HEK293 (cell line): Measurements from ENCODE around the gene LTBP1.

Experiments used
- CTCF ChIA-PET: fragments of 350-600 bp; formaldehyde crosslinking; extraction: SDS; loops from one replicate; lab custom pipeline; 2021; ENCODE audit warnings: antibody characterized with exemption; lab: Yijun Ruan, JAX
- POLR2A ChIA-PET: fragments of 300-600 bp; formaldehyde crosslinking; extraction: SDS; loops from one replicate; lab custom pipeline; 2020; ENCODE audit warnings: antibody characterized with exemption, inconsistent platforms; lab: Yijun Ruan, JAX
- H3K27ac ChIP-seq: fragments of 200-500 bp; sonication (Bioruptor generic); 2 replicates; pipeline ENCODE4 v1.5.1; 2014; ENCODE audit warnings: low read depth, low read length, control low read depth, inconsistent platforms; ENCODE audit errors: extremely low read depth
- H3K36me3 ChIP-seq, 2 experiments: fragments of 200-500 bp in 1 of 2; sonication (Bioruptor generic) in 1 of 2; 1 replicate in 1 of 2; 2 replicates in 1 of 2; pipeline ENCODE4 v1.5.1; 2014 to 2017; ENCODE audit warnings: inconsistent platforms in 2 of 2, low read length in 2 of 2; ENCODE audit not compliant: control insufficient read depth in 2 of 2, insufficient read depth in 1 of 2
- H3K4me1 ChIP-seq: fragments of 200-500 bp; sonication (Bioruptor generic); 2 replicates; pipeline ENCODE4 v1.5.1; 2014; ENCODE audit warnings: mild to moderate bottlenecking, low read length, inconsistent platforms; ENCODE audit not compliant: control insufficient read depth, insufficient read depth
- H3K4me3 ChIP-seq: 2 replicates; pipeline ENCODE4 v1.5.1; 2011; ENCODE audit warnings: low read depth, mild to moderate bottlenecking, control low read depth, low read length, moderate library complexity
- H3K9me3 ChIP-seq: fragments of 200-500 bp; sonication (Bioruptor generic); 2 replicates; pipeline ENCODE4 v1.5.1; 2014; ENCODE audit warnings: low read depth, low read length, inconsistent platforms; ENCODE audit not compliant: control insufficient read depth, insufficient read depth
- CTCF ChIP-seq: fragments of 450-650 bp; formaldehyde crosslinking; IDR thresholded peaks from 2 replicates; pipeline ENCODE4 v1.5.1; 2016; ENCODE audit warnings: missing biosample characterization, missing genetic modification characterization
- HOXA7 ChIP-seq: sonication (generic); formaldehyde crosslinking; IDR thresholded peaks from 2 replicates; pipeline ENCODE4 v1.8.1; 2022; ENCODE audit warnings: missing genetic modification reagents, borderline replicate concordance
- HOXC10 ChIP-seq: sonication (generic); formaldehyde crosslinking; IDR thresholded peaks from 2 replicates; pipeline ENCODE4 v1.8.1; 2023; ENCODE audit warnings: mild to moderate bottlenecking, missing genetic modification reagents
- KLF7 ChIP-seq: fragments of 450-650 bp; formaldehyde crosslinking; IDR thresholded peaks from 2 replicates; pipeline ENCODE4 v1.5.1; 2016; ENCODE audit warnings: missing biosample characterization, missing genetic modification characterization, borderline replicate concordance
- SP2 ChIP-seq: fragments of 450-650 bp; formaldehyde crosslinking; IDR thresholded peaks from 2 replicates; pipeline ENCODE4 v1.5.1; 2016; ENCODE audit warnings: missing biosample characterization, missing genetic modification characterization
- TSHZ1 ChIP-seq: fragments of 450-650 bp; formaldehyde crosslinking; IDR thresholded peaks from 2 replicates; pipeline ENCODE4 v1.5.1; 2016; ENCODE audit warnings: missing biosample characterization, missing genetic modification characterization, borderline replicate concordance
- ZBTB44 ChIP-seq: fragments of 450-650 bp; IDR thresholded peaks from 2 replicates; pipeline ENCODE4 v1.5.1; 2018; ENCODE audit warnings: missing biosample characterization, mild to moderate bottlenecking, missing genetic modification characterization
- ZNF132 ChIP-seq: fragments of 450-650 bp; formaldehyde crosslinking; IDR thresholded peaks from 2 replicates; pipeline ENCODE4 v1.5.1; 2017; ENCODE audit warnings: missing biosample characterization, missing genetic modification characterization, borderline replicate concordance
- ZNF335 ChIP-seq: fragments of 450-650 bp; formaldehyde crosslinking; conservative IDR thresholded peaks from 2 replicates; pipeline ENCODE4 v1.5.1; 2016; ENCODE audit warnings: missing biosample characterization, missing genetic modification characterization
- ZNF366 ChIP-seq: fragments of 450-650 bp; formaldehyde crosslinking; conservative IDR thresholded peaks from 2 replicates; pipeline ENCODE4 v1.5.1; 2016; ENCODE audit warnings: missing biosample characterization, missing genetic modification characterization
- ZNF513 ChIP-seq: fragments of 450-650 bp; IDR thresholded peaks from 2 replicates; pipeline ENCODE4 v1.5.1; 2018; ENCODE audit warnings: missing biosample characterization, missing genetic modification characterization
- ZNF514 ChIP-seq: fragments of 450-650 bp; formaldehyde crosslinking; IDR thresholded peaks from 2 replicates; pipeline ENCODE4 v1.5.1; 2016; ENCODE audit warnings: missing biosample characterization, missing genetic modification characterization
- ZNF518A ChIP-seq: fragments of 450-650 bp; formaldehyde crosslinking; conservative IDR thresholded peaks from 2 replicates; pipeline ENCODE4 v1.5.1; 2016; ENCODE audit warnings: low read depth, missing biosample characterization, missing genetic modification characterization
- ZNF560 ChIP-seq: fragments of 450-650 bp; formaldehyde crosslinking; IDR thresholded peaks from 2 replicates; pipeline ENCODE4 v1.5.1; 2017; ENCODE audit warnings: missing biosample characterization, missing genetic modification characterization, borderline replicate concordance
- ZNF571 ChIP-seq: fragments of 450-650 bp; formaldehyde crosslinking; IDR thresholded peaks from 2 replicates; pipeline ENCODE4 v1.5.0; 2017; ENCODE audit warnings: missing biosample characterization, missing genetic modification characterization
- ZNF585B ChIP-seq: fragments of 450-650 bp; formaldehyde crosslinking; IDR thresholded peaks from 2 replicates; pipeline ENCODE4 v1.5.1; 2016; ENCODE audit warnings: missing biosample characterization, missing genetic modification characterization
- ZNF623 ChIP-seq: fragments of 450-650 bp; formaldehyde crosslinking; IDR thresholded peaks from 2 replicates; pipeline ENCODE4 v1.5.1; 2016; ENCODE audit warnings: missing biosample characterization, missing genetic modification characterization
- ZNF624 ChIP-seq: fragments of 450-650 bp; formaldehyde crosslinking; IDR thresholded peaks from 2 replicates; pipeline ENCODE4 v1.5.1; 2017; ENCODE audit warnings: missing biosample characterization, missing genetic modification characterization
- ZNF76 ChIP-seq: fragments of 450-650 bp; formaldehyde crosslinking; IDR thresholded peaks from 2 replicates; pipeline ENCODE4; 2016; ENCODE audit warnings: low read depth, missing biosample characterization, missing genetic modification characterization, borderline replicate concordance

LTBP1 gene

GRCh38 chr2:32954206-32954605 lies 7.5 kb downstream of the LTBP1 start:
- Histone ChIP-seq H3K9me3 (no peaks in the 10 kb centered on the region), H3K36me3 (peaks cover 2 to 3% of the 10 kb centered on the region in 2 experiments; a peak in 1 of 3 replicates), H3K4me1 (no peaks in the 10 kb centered on the region), H3K4me3 (no peak overlapping the region), H3K27ac (no peak overlapping the region)
- ChIA-PET POLR2A (interaction anchor here (1.1 kb wide), 1 partner anchor 79 kb away, joined by 3 read pairs; no protein-coding TSS in a partner anchor), CTCF (interaction anchor here (0.6 to 1.7 kb wide), 3 partner anchors 9 to 317 kb away, joined by 3 read pairs; no protein-coding TSS in a partner anchor)
- no peak for TF ChIP-seq ZNF624
- TF ChIP-seq ZNF571 (tag by site-specific recombination) = no peak
- TF ChIP-seq HOXA7 (CRISPR knock-in tag) = no peak
- no peak for TF ChIP-seq ZNF366 (tag by site-specific recombination)
- no peak for TF ChIP-seq HOXC10 (CRISPR knock-in tag)
- no peak for TF ChIP-seq ZNF585B (tag by site-specific recombination)
- no peak for TF ChIP-seq ZNF623 (tag by site-specific recombination)
- no peak for TF ChIP-seq ZNF335 (tag by site-specific recombination)
- TF ChIP-seq ZBTB44 (tag by site-specific recombination) = no peak
- TF ChIP-seq ZNF560 (tag by site-specific recombination) = no peak
- no peak for TF ChIP-seq CTCF (tag by site-specific recombination)
- no peak for TF ChIP-seq SP2
- no peak for TF ChIP-seq KLF7 (tag by site-specific recombination)
- TF ChIP-seq ZNF518A (tag by site-specific recombination) = no peak
- TF ChIP-seq TSHZ1 (tag by site-specific recombination) = no peak
- no peak for TF ChIP-seq ZNF76 (tag by site-specific recombination)
- TF ChIP-seq ZNF514 (tag by site-specific recombination) = no peak
- no peak for TF ChIP-seq ZNF513 (tag by site-specific recombination)
- no peak for TF ChIP-seq ZNF132
- TF ChIP-seq, all 188 proteins: peak for 0
